Measurements from ENCODE around the gene DSC3. TPM values are rescaled to one million over a fixed set of nuclear protein-coding genes. Genes with fewer than 3 reads are reported as not detected.

The DSC3 gene
- total RNA-seq, 1 experiment from 2014 or later: 0.61 TPM

DNA sequence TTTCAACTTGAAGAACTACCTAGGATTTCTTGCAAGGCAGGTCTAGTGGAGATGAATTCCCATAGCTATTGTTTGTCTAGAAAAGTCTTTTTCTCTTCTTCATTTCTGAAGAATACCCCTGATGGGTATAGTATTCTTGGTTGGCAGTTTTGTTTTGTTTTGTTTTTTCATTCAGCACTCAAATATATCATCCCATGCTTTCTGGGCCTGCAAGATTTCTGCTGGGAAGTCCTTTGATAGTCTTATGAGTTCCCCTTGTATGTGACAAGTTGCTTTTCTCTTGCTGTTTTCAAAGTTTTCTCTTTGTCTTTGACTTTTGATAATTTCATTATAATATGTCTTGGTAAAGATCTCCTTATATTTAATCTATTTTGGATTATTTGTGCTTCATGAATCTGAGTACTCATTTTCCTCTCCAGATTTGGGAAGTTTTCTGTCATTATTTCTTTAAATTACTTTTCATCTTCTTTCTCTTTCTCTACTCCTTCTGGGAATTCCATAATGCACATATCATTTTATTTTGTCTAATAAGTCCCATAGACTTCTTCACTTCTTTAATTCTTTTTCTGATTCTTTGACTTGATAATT, 101.5 kb downstream of the DSC3 start:
- H4K5ac ChIP-seq (ENCODE audit: insufficient read length, low read depth, low read length): no peak overlapping the region
- TF ChIP-seq CTCF (conservative IDR thresholded peaks at IDR 0.05): no peak
- no peak overlapping the region for H3K4me2 ChIP-seq (ENCODE audit: insufficient read depth, insufficient read length, low read length)
- H2BK5ac ChIP-seq (ENCODE audit: insufficient read length, low read length): no peak overlapping the region
- H3K23me2 ChIP-seq (ENCODE audit: insufficient read length, low read depth, low read length, poor library complexity, severe bottlenecking): no peaks in the 10 kb centered on the region
- H3K79me1 ChIP-seq (ENCODE audit: insufficient read depth, low read depth, low read length, poor library complexity, severe bottlenecking): no peaks in the 10 kb centered on the region
- H3K4me3 Mint-ChIP-seq: no peak overlapping the region
- H2BK12ac ChIP-seq (ENCODE audit: insufficient read length, low read depth, low read length): no peak overlapping the region
- H3K9me3 ChIP-seq (ENCODE audit: control insufficient read depth, low read depth, low read length): no peaks in the 10 kb centered on the region
- H3K27me3 Mint-ChIP-seq (ENCODE audit: low read depth): no peaks in the 10 kb centered on the region
- no peak overlapping the region for H2BK15ac ChIP-seq (ENCODE audit: low read depth, low read length)
- H3K79me2 ChIP-seq (ENCODE audit: insufficient read depth, low read length): no peaks in the 10 kb centered on the region
- H4K91ac ChIP-seq (ENCODE audit: insufficient read length, low read depth, low read length): no peak overlapping the region
- H2BK20ac ChIP-seq (ENCODE audit: low read depth, low read length, poor library complexity, severe bottlenecking): no peak overlapping the region
- no peaks in the 10 kb centered on the region for H3K27me3 ChIP-seq (ENCODE audit: insufficient read depth, low read length)
- H3T11ph ChIP-seq (ENCODE audit: low read length): no peak overlapping the region
- H4K20me1 ChIP-seq (ENCODE audit: control insufficient read depth, insufficient read depth, insufficient read length): no peaks in the 10 kb centered on the region
- H2AFZ ChIP-seq (ENCODE audit: low read length): no peak overlapping the region
- H3K27ac ChIP-seq (ENCODE audit: insufficient read length, low read depth, low read length): no peak overlapping the region
- no peak overlapping the region for H3K23ac ChIP-seq (ENCODE audit: insufficient read length, low read depth, low read length)
- no peak overlapping the region for H3K14ac ChIP-seq (ENCODE audit: insufficient read depth, low read length)
- no peak overlapping the region for H2AK5ac ChIP-seq (ENCODE audit: insufficient read length, low read length)
- no peak overlapping the region for H4K8ac ChIP-seq (replicated peaks; ENCODE audit: insufficient read length, low read depth, low read length)
- peaks cover 7 to 18% (median 8%) of the 10 kb centered on the region in 3 experiments; a peak in 6 of 7 replicates for H3K36me3 Mint-ChIP-seq (ENCODE audit: insufficient read depth in 1 of 3, low read depth in 3 of 3)
- no peak overlapping the region for H2BK120ac ChIP-seq (ENCODE audit: low read depth, low read length, poor library complexity, severe bottlenecking)
- H3K27ac Mint-ChIP-seq: no peak overlapping the region
- no peak overlapping the region for H3K4ac ChIP-seq (ENCODE audit: low read depth, low read length)
- H3K18ac ChIP-seq (ENCODE audit: insufficient read length, low read depth, low read length): no peak overlapping the region
- no peak overlapping the region for H3K9ac ChIP-seq (ENCODE audit: extremely low read depth, insufficient read length, low read length)
- DNase-seq: no peak
- peaks cover 13 to 14% of the 10 kb centered on the region in 2 experiments; a peak in 4 of 5 replicates for H3K9me3 Mint-ChIP-seq
- H3K56ac ChIP-seq (ENCODE audit: insufficient read length, low read depth, low read length): no peak overlapping the region
- H3K4me1 Mint-ChIP-seq: no peaks in the 10 kb centered on the region; a peak in 1 of 4 replicates
- H3K4me1 ChIP-seq (ENCODE audit: insufficient read depth, low read length): no peaks in the 10 kb centered on the region

Other genes starting within 250 kb of the DSC3 start
- gene DSC2, start 59.7 kb upstream of the DSC3 start, total RNA-seq (2021): 24.9 and 26.1 TPM in 2 replicates
- not detected in 2 replicates for gene DSC1, start 120.1 kb upstream of the DSC3 start, total RNA-seq (2021)

Measured in H9 (cell line).